Spleen (tissue), 11 donors: ENCODE measurements around the gene PCNX2. TPM values are rescaled to one million over a fixed set of nuclear protein-coding genes. Genes with fewer than 3 reads are reported as not detected.

Experiments used
- DNase-seq: peaks from one replicate; pipeline ENCODE4 v3.0.0-alpha.2; 2020
- H3K27ac ChIP-seq, 8 donors: fragments of 200-600 bp; sonication (generic) in 7 of 8; 1 replicate in 4 of 8; 2 replicates in 4 of 8; pipeline versions ENCODE4 v1.5.0 to v1.8.0; 2016 to 2021; ENCODE audit warnings: inconsistent platforms in 4 of 8, mild to moderate bottlenecking in 4 of 8, moderate library complexity in 1 of 8
- H3K27me3 ChIP-seq, 7 donors: fragments of 200-600 bp; sonication (generic) in 6 of 7; replicated peaks in 1 of 7; 1 replicate in 4 of 7; 2 replicates in 3 of 7; pipeline versions ENCODE4 v1.5.0 to v1.8.0; 2016 to 2021; ENCODE audit warnings: inconsistent platforms in 3 of 7, mild to moderate bottlenecking in 1 of 7
- H3K36me3 ChIP-seq, 6 donors: fragments of 200-600 bp; sonication (generic) in 5 of 6; 1 replicate in 4 of 6; 2 replicates in 2 of 6; pipeline versions ENCODE4 v1.5.0 to v1.8.0; 2016 to 2021; ENCODE audit warnings: inconsistent platforms in 2 of 6
- H3K4me1 ChIP-seq, 6 donors: fragments of 200-600 bp; sonication (generic) in 5 of 6; 1 replicate in 3 of 6; 2 replicates in 3 of 6; pipeline versions ENCODE4 v1.5.0 to v1.8.0; 2016 to 2021; ENCODE audit warnings: inconsistent platforms in 3 of 6
- H3K4me3 ChIP-seq, 8 donors: fragments of 200-600 bp; sonication (generic) in 7 of 8; 1 replicate in 4 of 8; 2 replicates in 4 of 8; pipeline versions ENCODE4 v1.5.0 to v1.8.0; 2016 to 2021; ENCODE audit warnings: inconsistent platforms in 4 of 8, mild to moderate bottlenecking in 4 of 8, moderate library complexity in 2 of 8
- H3K9me3 ChIP-seq, 8 donors: fragments of 200-600 bp; sonication (generic) in 7 of 8; 1 replicate in 4 of 8; 2 replicates in 4 of 8; pipeline versions ENCODE4 v1.5.0 to v1.8.0; 2016 to 2021; ENCODE audit warnings: inconsistent platforms in 4 of 8
- CTCF ChIP-seq, 11 experiments: fragments of 200-600 bp in 7 of 11; fragments of 450-650 bp in 4 of 11; sonication (generic) in 4 of 11; IDR thresholded peaks in 8 of 11; conservative IDR thresholded peaks in 3 of 11; 1 replicate in 7 of 11; 2 replicates in 4 of 11; pipeline versions ENCODE4 v1.4.0 to v1.8.0; 2016 to 2021; ENCODE audit warnings: antibody characterized with exemption in 11 of 11, inconsistent platforms in 4 of 11, mild to moderate bottlenecking in 1 of 11
- POLR2A ChIP-seq, 3 donors: fragments of 450-650 bp; IDR thresholded peaks; one replicate each; pipeline ENCODE4 v1.5.1; 2017; ENCODE audit warnings: antibody characterized with exemption in 3 of 3, mild to moderate bottlenecking in 1 of 3
- POLR2AphosphoS5 ChIP-seq, 3 donors: sonication (generic); formaldehyde crosslinking; IDR thresholded peaks; one replicate each; pipeline ENCODE4 v1.5.1; 2017; ENCODE audit warnings: antibody characterized with exemption in 3 of 3
- WGBS, 5 donors: extraction: QIAGEN DNeasy Blood & Tissue Kit in 3 of 5; methylation state at CpG; one replicate each; pipeline versions ENCODE4 v1.1.5 to v1.1.7; 2013 to 2018; 5-methylcytosine and 5-hydroxymethylcytosine counted together
- intact Hi-C: fragments of 100-400 bp; cut with DNase I; formaldehyde crosslinking; loops from one replicate; pipeline ENCODE4 v1.15.0; 2023; ENCODE audit warnings: low total_unique reads
- polyA plus RNA-seq, 3 donors: library from polyadenylated mRNA; stranded (reverse); fragments of 200-250 nt; gene quantifications; one replicate each; pipeline ENCODE4 v1.2.1, GENCODE V29; 2013
- total RNA-seq, 7 donors: library from RNA; depleted of rRNA in 3 of 7; stranded (reverse); fragments of >200 nt in 3 of 7; fragmentation: NEBNext Ultra II Directional in 4 of 7; extraction: Animal tissue kit (Norgen Biotek cat#: 25700) in 4 of 7; gene quantifications; one replicate each; pipeline versions ENCODE4 v1.1.0 to v1.2.1, GENCODE V29; 2016 to 2021
- donor health status: healthy with polysubstance abuse.
- donor health status: DM: no; HTN: no; CAD: no; lungs with moderate emphysema.
- donor health status: DM: no; HTN: no; CAD: no.
- donor health status: Bipolar disorder and iron deficiency.
- donor health status: healthy.
- donor health status: DM: no; HTN: no; CAD: no.
- donor health status: DM: yes; HTN: yes; CAD: no.

The PCNX2 gene
- total and polyA plus RNA-seq, 10 donors = 4.0 to 26.5 (median 15.4) TPM

DNA sequence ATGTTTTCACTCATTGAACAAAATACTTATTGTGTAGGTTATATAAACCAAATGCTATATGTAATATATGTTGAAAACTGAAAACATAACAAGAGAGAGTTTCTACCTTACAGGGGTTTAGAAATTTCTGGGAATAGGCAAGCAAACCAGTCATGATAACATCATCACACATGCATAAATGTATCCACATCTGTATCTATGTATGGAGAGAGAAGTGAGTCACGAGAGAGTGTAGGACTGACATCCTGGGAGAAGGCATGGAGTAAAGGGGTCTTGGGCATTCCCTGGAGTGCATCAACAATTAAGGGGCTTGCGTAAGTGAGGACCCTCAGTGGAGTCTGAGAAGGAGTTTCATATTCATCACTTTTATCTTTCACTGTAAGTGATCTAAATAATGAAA is 65.5 kb downstream of the PCNX2 start:
- 90 to 97% (median 94%) methylated on average over 2 of the region's 2 CpGs for WGBS, 5 donors
- no peaks in the 10 kb centered on the region for H3K27me3 ChIP-seq
- no peaks in the 10 kb centered on the region for H3K9me3 ChIP-seq
- no peaks in the 10 kb centered on the region for H3K4me1 ChIP-seq
- peaks cover 0 to 13% (median 0%) of the 10 kb centered on the region in 6 donors for H3K36me3 ChIP-seq
- no peak overlapping the region for H3K27ac ChIP-seq
- DNase-seq = no peak
- no peak for TF ChIP-seq POLR2AphosphoS5 (IDR thresholded peaks at IDR 0.05)
- no peak for TF ChIP-seq CTCF (IDR thresholded peaks at IDR 0.05 in 8 of 11, conservative IDR thresholded peaks at IDR 0.05 in 3 of 11)
- TF ChIP-seq POLR2A (IDR thresholded peaks at IDR 0.05) = no peak
- no peak overlapping the region for H3K4me3 ChIP-seq
- intact Hi-C loops = no loop called here

DNA sequence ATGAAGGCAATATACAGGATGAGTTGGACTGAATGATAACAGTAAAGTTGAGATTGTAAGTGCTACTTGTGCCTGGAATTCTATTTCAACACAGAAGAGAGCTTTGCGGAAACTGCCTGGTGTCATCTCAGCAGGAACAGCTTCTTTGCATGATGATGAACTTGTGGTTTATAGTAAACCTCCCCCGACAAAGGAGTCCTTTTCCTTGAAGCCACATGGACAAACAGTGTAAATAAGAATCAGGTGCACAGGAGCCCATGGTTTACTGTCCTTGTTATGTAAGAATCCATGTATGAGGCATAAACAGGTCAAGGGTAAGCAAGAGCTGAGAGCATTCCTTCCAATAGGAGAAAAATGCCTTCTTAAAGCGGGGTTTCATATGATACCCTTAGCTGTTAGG is 66.2 kb downstream of the PCNX2 start:
- Histone ChIP-seq H3K36me3 (peaks cover 0 to 6% (median 0%) of the 10 kb centered on the region in 6 donors), H3K27ac (no peak overlapping the region), H3K4me1 (no peaks in the 10 kb centered on the region), H3K27me3 (no peaks in the 10 kb centered on the region), H3K9me3 (no peaks in the 10 kb centered on the region), H3K4me3 (no peak overlapping the region)
- TF ChIP-seq CTCF (IDR thresholded peaks at IDR 0.05 in 8 of 11, conservative IDR thresholded peaks at IDR 0.05 in 3 of 11) (no peak), POLR2AphosphoS5 (IDR thresholded peaks at IDR 0.05) (no peak), POLR2A (IDR thresholded peaks at IDR 0.05) (no peak)
- intact Hi-C loops = no loop called here
- DNase-seq = no peak
- WGBS, 5 donors = 87 to 98% (median 92%) methylated on average over 3 of the region's 3 CpGs

DNA sequence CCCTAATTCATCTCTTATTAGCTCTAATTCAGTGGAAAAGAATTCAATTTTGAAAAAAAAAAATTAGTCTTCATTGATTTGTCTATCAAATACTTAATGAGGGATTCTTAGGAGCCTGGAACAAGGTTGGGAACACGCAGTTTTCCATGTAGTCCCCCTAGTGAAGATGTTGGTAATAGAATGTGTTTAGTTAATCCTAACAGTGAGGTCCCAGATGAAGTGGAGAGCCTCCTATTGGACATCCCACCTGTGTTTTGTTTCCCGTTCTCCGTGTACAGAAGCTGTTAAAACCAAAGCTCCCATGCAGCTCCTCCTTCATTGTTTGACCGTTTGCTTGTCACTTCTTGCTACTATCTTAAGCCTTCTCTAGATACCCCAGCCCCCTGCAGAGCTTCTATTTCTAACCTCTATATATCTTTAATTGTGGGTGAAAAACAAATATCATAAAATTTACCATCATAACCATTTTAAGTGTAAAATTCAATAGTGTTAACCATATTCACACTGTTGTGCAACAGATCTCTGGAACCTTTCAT is 67.5 kb downstream of the PCNX2 start:
- no peak overlapping the region for H3K4me3 ChIP-seq
- DNase-seq = no peak
- WGBS, 5 donors = 78 to 92% (median 90%) methylated on average over 4 of the region's 4 CpGs
- H3K27ac ChIP-seq = no peak overlapping the region
- H3K36me3 ChIP-seq = peaks cover 0 to 7% (median 0%) of the 10 kb centered on the region in 6 donors
- intact Hi-C loops = no loop called here
- no peaks in the 10 kb centered on the region for H3K27me3 ChIP-seq
- H3K4me1 ChIP-seq = no peaks in the 10 kb centered on the region
- TF ChIP-seq CTCF (IDR thresholded peaks at IDR 0.05 in 8 of 11, conservative IDR thresholded peaks at IDR 0.05 in 3 of 11) (no peak), POLR2AphosphoS5 (IDR thresholded peaks at IDR 0.05) (no peak), POLR2A (IDR thresholded peaks at IDR 0.05) (no peak)
- no peaks in the 10 kb centered on the region for H3K9me3 ChIP-seq

GRCh38 chr1:233224311-233224710 is 71.2 kb downstream of the PCNX2 start:
- WGBS, 5 donors = 83 to 92% (median 87%) methylated on average over 3 of the region's 3 CpGs
- intact Hi-C loops = no loop called here

More at GRCh38 chr1:233224311-233224710, 71.2 kb downstream of the PCNX2 start:
- H3K27me3 ChIP-seq = no peaks in the 10 kb centered on the region
- DNase-seq = no peak
- peaks cover 0 to 11% (median 0%) of the 10 kb centered on the region in 8 donors for H3K9me3 ChIP-seq
- H3K36me3 ChIP-seq = peaks cover 0 to 15% (median 0%) of the 10 kb centered on the region in 6 donors
- TF ChIP-seq POLR2A (IDR thresholded peaks at IDR 0.05) = no peak
- no peak for TF ChIP-seq CTCF (IDR thresholded peaks at IDR 0.05 in 8 of 11, conservative IDR thresholded peaks at IDR 0.05 in 3 of 11)
- no peak for TF ChIP-seq POLR2AphosphoS5 (IDR thresholded peaks at IDR 0.05)
- H3K4me3 ChIP-seq = no peak overlapping the region
- H3K27ac ChIP-seq = no peak overlapping the region
- no peaks in the 10 kb centered on the region for H3K4me1 ChIP-seq
